ENCODE results near the gene PDE6A.

- TF ChIP-seq CTCF (IDR thresholded peaks at IDR 0.05; ENCODE audit: low read depth, low read length, poor library complexity, severe bottlenecking) (no peak), EZH2phosphoT487 (IDR thresholded peaks at IDR 0.05; ENCODE audit: borderline replicate concordance, low read length) (no peak)
Measured at GRCh38 chr5:149872351-149873040, 72.1 kb downstream of the PDE6A start.

Data from DOHH2 (cell line).